Heart left ventricle (tissue), 13 donors: Measurements from ENCODE around the gene TGFBR2.

Source experiments
- POLR2A ChIP-seq, 2 donors: fragments of 450-650 bp; IDR thresholded peaks; one replicate each; pipeline ENCODE4 v1.6.1; 2017; ENCODE audit warnings: antibody characterized with exemption in 2 of 2, mild to moderate bottlenecking in 2 of 2, moderate library complexity in 2 of 2
- TF ChIP-seq, protein P1 (sequence below), 12 donors: fragments of 200-600 bp; sonication (generic) in 4 of 12; IDR thresholded peaks; one replicate each; pipeline versions ENCODE4 v1.5.0 to v1.8.0; 2018 to 2022; ENCODE audit warnings: antibody characterized with exemption in 12 of 12, mild to moderate bottlenecking in 5 of 12
- donor health status: ischemic (EF 13 %, LVEDD 7.1; RV severe dilation, severe dysfunction).
- donor health status: DM: no; HTN: yes; CAD: no.
- donor health status: DM: no; HTN: no; CAD: no.
- donor health status: ischemic (EF 25% LVEDD 6.9; RV normal size, moderate dysfunction).
- donor health status: ischemic (EF 25% LVEDD 5.7; RV mildly dilated, moderate dysfunction).
- donor health status: ischemic (EF 35%, LVEDD 5.7; RV mildly dilated, moderate dysfunction).
- donor health status: nonischemic (EF 11% LVEDD 7.7; RV severe dilation, severe dysfunction).
- donor health status: DM: yes; HTN: yes; CAD: no.
- donor health status: PGD.
- donor health status: ischemic (EF 29% LVEDD 5.4; RV normal size, mild dysfunction).
- donor health status: nonischemic (EF 23%, LVEDD 6.1; RV moderate dilation, normal function).

- TF ChIP-seq, protein P1, sequence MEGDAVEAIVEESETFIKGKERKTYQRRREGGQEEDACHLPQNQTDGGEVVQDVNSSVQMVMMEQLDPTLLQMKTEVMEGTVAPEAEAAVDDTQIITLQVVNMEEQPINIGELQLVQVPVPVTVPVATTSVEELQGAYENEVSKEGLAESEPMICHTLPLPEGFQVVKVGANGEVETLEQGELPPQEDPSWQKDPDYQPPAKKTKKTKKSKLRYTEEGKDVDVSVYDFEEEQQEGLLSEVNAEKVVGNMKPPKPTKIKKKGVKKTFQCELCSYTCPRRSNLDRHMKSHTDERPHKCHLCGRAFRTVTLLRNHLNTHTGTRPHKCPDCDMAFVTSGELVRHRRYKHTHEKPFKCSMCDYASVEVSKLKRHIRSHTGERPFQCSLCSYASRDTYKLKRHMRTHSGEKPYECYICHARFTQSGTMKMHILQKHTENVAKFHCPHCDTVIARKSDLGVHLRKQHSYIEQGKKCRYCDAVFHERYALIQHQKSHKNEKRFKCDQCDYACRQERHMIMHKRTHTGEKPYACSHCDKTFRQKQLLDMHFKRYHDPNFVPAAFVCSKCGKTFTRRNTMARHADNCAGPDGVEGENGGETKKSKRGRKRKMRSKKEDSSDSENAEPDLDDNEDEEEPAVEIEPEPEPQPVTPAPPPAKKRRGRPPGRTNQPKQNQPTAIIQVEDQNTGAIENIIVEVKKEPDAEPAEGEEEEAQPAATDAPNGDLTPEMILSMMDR (IDR thresholded peaks at IDR 0.05): no peak
- TF ChIP-seq POLR2A (IDR thresholded peaks at IDR 0.05): no peak
Observed at GRCh38 chr3:30695302-30696061, 89.1 kb downstream of the TGFBR2 start.
